ENCODE data around the gene TUT7. TPM values are rescaled to one million over a fixed set of nuclear protein-coding genes. Genes with fewer than 3 reads are reported as not detected.

The TUT7 gene
- total RNA-seq, 1 donor = 63.0 TPM

DNA sequence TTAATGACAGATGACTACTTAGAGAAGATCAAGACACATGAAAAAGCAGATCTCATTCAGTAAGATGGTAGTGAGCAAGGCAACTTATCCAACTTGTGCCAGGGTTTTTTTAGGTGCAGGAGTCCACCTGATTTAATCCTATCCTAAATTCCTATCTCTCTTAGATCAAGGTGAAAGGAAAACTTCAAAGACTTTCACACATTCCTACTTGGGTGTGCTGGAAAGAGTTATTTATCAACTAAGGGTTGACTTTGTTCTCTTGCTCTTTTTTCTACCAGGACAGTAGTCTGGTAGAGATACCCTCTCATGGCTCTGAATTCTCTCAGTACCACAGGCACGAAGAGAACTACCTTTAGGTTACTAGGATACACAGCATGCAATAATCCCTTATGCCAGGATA, 18.2 kb downstream of the TUT7 start:
- TF ChIP-seq, protein P1, sequence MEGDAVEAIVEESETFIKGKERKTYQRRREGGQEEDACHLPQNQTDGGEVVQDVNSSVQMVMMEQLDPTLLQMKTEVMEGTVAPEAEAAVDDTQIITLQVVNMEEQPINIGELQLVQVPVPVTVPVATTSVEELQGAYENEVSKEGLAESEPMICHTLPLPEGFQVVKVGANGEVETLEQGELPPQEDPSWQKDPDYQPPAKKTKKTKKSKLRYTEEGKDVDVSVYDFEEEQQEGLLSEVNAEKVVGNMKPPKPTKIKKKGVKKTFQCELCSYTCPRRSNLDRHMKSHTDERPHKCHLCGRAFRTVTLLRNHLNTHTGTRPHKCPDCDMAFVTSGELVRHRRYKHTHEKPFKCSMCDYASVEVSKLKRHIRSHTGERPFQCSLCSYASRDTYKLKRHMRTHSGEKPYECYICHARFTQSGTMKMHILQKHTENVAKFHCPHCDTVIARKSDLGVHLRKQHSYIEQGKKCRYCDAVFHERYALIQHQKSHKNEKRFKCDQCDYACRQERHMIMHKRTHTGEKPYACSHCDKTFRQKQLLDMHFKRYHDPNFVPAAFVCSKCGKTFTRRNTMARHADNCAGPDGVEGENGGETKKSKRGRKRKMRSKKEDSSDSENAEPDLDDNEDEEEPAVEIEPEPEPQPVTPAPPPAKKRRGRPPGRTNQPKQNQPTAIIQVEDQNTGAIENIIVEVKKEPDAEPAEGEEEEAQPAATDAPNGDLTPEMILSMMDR (IDR thresholded peaks at IDR 0.05; ENCODE audit: insufficient read depth, low read depth, low read length) = no peak
- H3K4me3 ChIP-seq (ENCODE audit: low read depth, low read length) = no peak overlapping the region

GRCh38 chr9:86333651-86334050, 20.6 kb downstream of the TUT7 start:
- TF ChIP-seq, protein P1 (IDR thresholded peaks at IDR 0.05; ENCODE audit: insufficient read depth, low read depth, low read length) = no peak
- peak; percentile 68 for DNase-seq (ENCODE audit: low read depth)
- no peak overlapping the region for H3K4me3 ChIP-seq (ENCODE audit: low read depth, low read length)

More for the DNA sequence above, 18.2 kb downstream of the TUT7 start:
- DNase-seq (ENCODE audit: low read depth) = no peak

DNA sequence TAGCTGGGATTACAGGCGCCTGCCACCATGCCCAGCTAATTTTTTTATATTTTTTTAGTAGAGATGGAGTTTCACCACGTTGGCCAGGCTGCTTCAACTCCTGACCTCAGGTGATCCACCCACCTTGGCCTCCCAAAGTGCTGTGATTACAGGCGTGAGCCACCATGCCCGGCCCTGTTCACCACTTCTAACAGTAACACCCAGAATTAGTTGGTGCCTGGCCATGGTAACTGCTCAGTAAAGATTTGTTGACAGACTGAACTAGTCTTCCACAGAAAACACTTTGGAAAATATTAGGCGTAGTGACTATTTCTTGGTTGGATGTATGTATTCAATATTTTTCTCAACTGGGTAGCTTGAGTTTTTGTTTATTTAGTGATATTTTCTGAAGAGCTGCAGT, 24.0 kb downstream of the TUT7 start:
- TF ChIP-seq, protein P1 (IDR thresholded peaks at IDR 0.05; ENCODE audit: insufficient read depth, low read depth, low read length) = no peak
- H3K4me3 ChIP-seq (ENCODE audit: low read depth, low read length) = no peak overlapping the region
- no peak for DNase-seq (ENCODE audit: low read depth)

- TF ChIP-seq, protein P1 (IDR thresholded peaks at IDR 0.05; ENCODE audit: insufficient read depth, low read depth, low read length) = no peak
- no peak overlapping the region for H3K4me3 ChIP-seq (ENCODE audit: low read depth, low read length)
- DNase-seq (ENCODE audit: low read depth) = no peak
Measured at GRCh38 chr9:86329649-86330048, 24.6 kb downstream of the TUT7 start.

DNA sequence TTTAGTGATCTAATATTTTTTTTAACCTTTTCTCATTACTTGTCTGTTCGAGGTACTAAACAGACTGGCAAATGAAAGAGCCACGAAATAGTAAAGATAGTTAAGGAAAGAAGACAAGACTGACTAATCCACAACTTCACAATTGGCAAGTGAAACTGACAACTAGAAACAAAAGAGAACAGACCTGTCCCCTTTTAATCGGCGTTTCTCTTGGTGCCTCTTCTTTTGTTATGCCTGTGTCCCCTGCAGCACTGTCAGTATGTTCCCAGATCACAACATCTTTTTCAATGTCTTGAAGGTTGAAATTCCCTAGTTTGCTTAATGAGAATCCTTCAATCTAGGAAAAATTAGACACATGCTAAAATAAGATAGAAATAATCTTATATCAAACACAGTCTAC, 26.1 kb downstream of the TUT7 start:
- H3K4me3 ChIP-seq (ENCODE audit: low read depth, low read length) = no peak overlapping the region
- TF ChIP-seq, protein P1 (IDR thresholded peaks at IDR 0.05; ENCODE audit: insufficient read depth, low read depth, low read length) = no peak
- no peak for DNase-seq (ENCODE audit: low read depth)

DNA sequence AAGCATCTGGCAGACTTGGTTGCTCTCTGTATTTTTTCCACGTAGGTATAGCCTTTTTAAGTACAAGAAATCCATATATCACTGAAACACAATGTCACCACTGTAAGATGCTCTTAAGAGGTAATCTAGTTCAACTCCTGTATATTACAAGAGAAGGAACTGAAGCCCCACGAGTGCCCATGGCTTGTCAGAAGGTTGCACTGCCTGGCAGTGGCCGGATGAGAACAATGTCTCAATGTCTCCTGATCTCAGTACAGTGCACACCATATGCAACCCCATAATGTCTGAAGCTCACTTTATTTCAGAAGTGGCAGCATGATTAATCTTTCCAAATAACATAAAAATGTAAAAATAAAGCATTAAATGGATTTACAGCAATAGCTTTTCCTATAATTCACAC, 27.7 kb downstream of the TUT7 start:
- TF ChIP-seq, protein P1 (IDR thresholded peaks at IDR 0.05; ENCODE audit: insufficient read depth, low read depth, low read length) = no peak
- no peak for DNase-seq (ENCODE audit: low read depth)
- no peak overlapping the region for H3K4me3 ChIP-seq (ENCODE audit: low read depth, low read length)

GRCh38 chr9:86324901-86325300, 29.3 kb downstream of the TUT7 start:
- TF ChIP-seq, protein P1 (IDR thresholded peaks at IDR 0.05; ENCODE audit: insufficient read depth, low read depth, low read length) = no peak
- peak; percentile 70 for DNase-seq (ENCODE audit: low read depth)
- no peak overlapping the region for H3K4me3 ChIP-seq (ENCODE audit: low read depth, low read length)
